ENCODE measurements around the gene C1S.

DNA sequence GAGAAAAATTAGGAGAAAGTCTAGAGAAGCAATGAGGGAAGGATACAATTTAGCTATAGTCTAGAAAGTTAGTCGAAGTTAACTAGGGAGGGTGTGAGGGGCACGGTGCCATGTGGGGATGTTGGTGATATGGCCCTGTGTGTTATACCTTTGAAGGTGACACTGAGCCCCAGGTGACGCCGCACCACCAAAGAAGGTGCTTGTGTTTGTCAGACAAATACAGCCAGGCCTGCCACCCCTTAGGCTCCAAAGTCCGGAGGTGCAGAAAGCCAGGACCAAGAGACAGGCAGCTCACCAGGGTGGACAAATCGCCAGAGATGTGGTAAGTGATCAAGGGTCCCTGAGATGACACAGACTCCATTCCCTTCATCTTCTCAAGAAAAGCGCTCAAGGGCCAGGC, 1.1 kb downstream of the C1S start:
- TF ChIP-seq, protein P1, sequence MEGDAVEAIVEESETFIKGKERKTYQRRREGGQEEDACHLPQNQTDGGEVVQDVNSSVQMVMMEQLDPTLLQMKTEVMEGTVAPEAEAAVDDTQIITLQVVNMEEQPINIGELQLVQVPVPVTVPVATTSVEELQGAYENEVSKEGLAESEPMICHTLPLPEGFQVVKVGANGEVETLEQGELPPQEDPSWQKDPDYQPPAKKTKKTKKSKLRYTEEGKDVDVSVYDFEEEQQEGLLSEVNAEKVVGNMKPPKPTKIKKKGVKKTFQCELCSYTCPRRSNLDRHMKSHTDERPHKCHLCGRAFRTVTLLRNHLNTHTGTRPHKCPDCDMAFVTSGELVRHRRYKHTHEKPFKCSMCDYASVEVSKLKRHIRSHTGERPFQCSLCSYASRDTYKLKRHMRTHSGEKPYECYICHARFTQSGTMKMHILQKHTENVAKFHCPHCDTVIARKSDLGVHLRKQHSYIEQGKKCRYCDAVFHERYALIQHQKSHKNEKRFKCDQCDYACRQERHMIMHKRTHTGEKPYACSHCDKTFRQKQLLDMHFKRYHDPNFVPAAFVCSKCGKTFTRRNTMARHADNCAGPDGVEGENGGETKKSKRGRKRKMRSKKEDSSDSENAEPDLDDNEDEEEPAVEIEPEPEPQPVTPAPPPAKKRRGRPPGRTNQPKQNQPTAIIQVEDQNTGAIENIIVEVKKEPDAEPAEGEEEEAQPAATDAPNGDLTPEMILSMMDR (IDR thresholded peaks at IDR 0.05; ENCODE audit: poor library complexity): no peak
- TF ChIP-seq EZH2 (IDR thresholded peaks at IDR 0.05; ENCODE audit: borderline replicate concordance) (no peak), EZH2phosphoT487 (IDR thresholded peaks at IDR 0.05; ENCODE audit: low read depth, severe bottlenecking, unreplicated experiment) (no peak)
